ENCODE results near the gene EYA2.
"Not testable (repeated sequence)": the region's sequence is repeated elsewhere in the genome, so short reads cannot be mapped to it uniquely, and the experiment has no call there.

The EYA2 gene

GRCh38 chr20:46930640-46931339 is 36.1 kb downstream of the EYA2 start:
- in situ Hi-C loops (cut with MboI; ENCODE audit: low sequenced_read_pairs), result no loop called here
- H3K36me3 ChIP-seq (replicated peaks), result no peaks in the 10 kb centered on the region
- no peak overlapping the region for H3K4me3 ChIP-seq
- DNase-seq (ENCODE audit: low spot score in 2 of 2), result no peak
- H3K9me3 ChIP-seq, result no peaks in the 10 kb centered on the region
- no peaks in the 10 kb centered on the region for H3K4me1 ChIP-seq
- 0 out of 2 replicates have a peak, but pooled peaks cover 3% of the 10 kb centered on the region for H3K27me3 ChIP-seq (ENCODE audit: low read depth)

- Histone ChIP-seq H3K36me3 (replicated peaks) (no peaks in the 10 kb centered on the region), H3K9me3 (no peaks in the 10 kb centered on the region), H3K4me1 (no peaks in the 10 kb centered on the region), H3K27me3 (ENCODE audit: low read depth) (0 out of 2 replicates have a peak, but pooled peaks cover 3% of the 10 kb centered on the region), H3K4me3 (no peak overlapping the region)
- DNase-seq (ENCODE audit: low spot score in 2 of 2), result no peak
- in situ Hi-C loops (cut with MboI; ENCODE audit: low sequenced_read_pairs), result no loop called here
Observed at GRCh38 chr20:46931699-46932098, 37.1 kb downstream of the EYA2 start.

GRCh38 chr20:46932439-46932838 is 37.8 kb downstream of the EYA2 start:
- H3K4me3 ChIP-seq; H3K4me1 ChIP-seq; DNase-seq (ENCODE audit: low spot score in 2 of 2); H3K9me3 ChIP-seq; in situ Hi-C loops (cut with MboI; ENCODE audit: low sequenced_read_pairs); H3K36me3 ChIP-seq (replicated peaks); H3K27me3 ChIP-seq (ENCODE audit: low read depth): not testable (repeated sequence)

- in situ Hi-C loops (cut with MboI; ENCODE audit: low sequenced_read_pairs), result no loop called here
- Histone ChIP-seq H3K4me3 (no peak overlapping the region), H3K27me3 (ENCODE audit: low read depth) (0 out of 2 replicates have a peak, but pooled peaks cover 3% of the 10 kb centered on the region), H3K9me3 (no peaks in the 10 kb centered on the region), H3K4me1 (no peaks in the 10 kb centered on the region), H3K36me3 (replicated peaks) (no peaks in the 10 kb centered on the region)
- DNase-seq (ENCODE audit: low spot score in 2 of 2), result no peak
Observed at GRCh38 chr20:46933150-46933549, 38.5 kb downstream of the EYA2 start.

GRCh38 chr20:46934746-46935287 is 40.2 kb downstream of the EYA2 start:
- H3K27me3 ChIP-seq (ENCODE audit: low read depth), result 0 out of 2 replicates have a peak, but pooled peaks cover 3% of the 10 kb centered on the region
- H3K4me3 ChIP-seq, result no peak overlapping the region
- no peaks in the 10 kb centered on the region for H3K4me1 ChIP-seq
- DNase-seq (ENCODE audit: low spot score in 2 of 2), result no peak
- no peaks in the 10 kb centered on the region for H3K9me3 ChIP-seq
- no peaks in the 10 kb centered on the region for H3K36me3 ChIP-seq (replicated peaks)
- in situ Hi-C loops (cut with MboI; ENCODE audit: low sequenced_read_pairs), result no loop called here

GRCh38 chr20:46935394-46936017 is 40.9 kb downstream of the EYA2 start:
- no peak for DNase-seq (ENCODE audit: low spot score in 2 of 2)
- no peaks in the 10 kb centered on the region for H3K36me3 ChIP-seq (replicated peaks)
- H3K4me1 ChIP-seq, result no peaks in the 10 kb centered on the region
- H3K27me3 ChIP-seq (ENCODE audit: low read depth), result no peaks in the 10 kb centered on the region
- H3K9me3 ChIP-seq, result no peaks in the 10 kb centered on the region
- no peak overlapping the region for H3K4me3 ChIP-seq
- in situ Hi-C loops (cut with MboI; ENCODE audit: low sequenced_read_pairs), result no loop called here

GRCh38 chr20:46936415-46937156 is 41.9 kb downstream of the EYA2 start:
- no peaks in the 10 kb centered on the region for H3K27me3 ChIP-seq (ENCODE audit: low read depth)
- DNase-seq (ENCODE audit: low spot score in 2 of 2), result no peak
- no peaks in the 10 kb centered on the region for H3K4me1 ChIP-seq
- H3K36me3 ChIP-seq (replicated peaks), result no peaks in the 10 kb centered on the region
- in situ Hi-C loops (cut with MboI; ENCODE audit: low sequenced_read_pairs), result no loop called here
- H3K4me3 ChIP-seq, result no peak overlapping the region
- no peaks in the 10 kb centered on the region for H3K9me3 ChIP-seq

GRCh38 chr20:46937157-46937523 is 42.5 kb downstream of the EYA2 start:
- Histone ChIP-seq H3K36me3 (replicated peaks) (no peaks in the 10 kb centered on the region), H3K4me1 (no peaks in the 10 kb centered on the region), H3K9me3 (no peaks in the 10 kb centered on the region), H3K27me3 (ENCODE audit: low read depth) (no peaks in the 10 kb centered on the region), H3K4me3 (no peak overlapping the region)
- in situ Hi-C loops (cut with MboI; ENCODE audit: low sequenced_read_pairs), result no loop called here
- no peak for DNase-seq (ENCODE audit: low spot score in 2 of 2)

GRCh38 chr20:46937533-46938226 is 43.0 kb downstream of the EYA2 start:
- H3K4me1 ChIP-seq, result no peaks in the 10 kb centered on the region

GRCh38 chr20:46938434-46938833 is 43.8 kb downstream of the EYA2 start:
- no peak overlapping the region for H3K4me3 ChIP-seq
- DNase-seq (ENCODE audit: low spot score in 2 of 2), result no peak
- no peaks in the 10 kb centered on the region for H3K36me3 ChIP-seq (replicated peaks)
- H3K27me3 ChIP-seq (ENCODE audit: low read depth), result no peaks in the 10 kb centered on the region; the same call in 1 of the 2 replicates
- no peaks in the 10 kb centered on the region for H3K9me3 ChIP-seq
- in situ Hi-C loops (cut with MboI; ENCODE audit: low sequenced_read_pairs), result no loop called here
- H3K4me1 ChIP-seq, result no peaks in the 10 kb centered on the region

More at GRCh38 chr20:46937533-46938226, 43.0 kb downstream of the EYA2 start:
- no peaks in the 10 kb centered on the region for H3K9me3 ChIP-seq
- no peak overlapping the region for H3K4me3 ChIP-seq
- in situ Hi-C loops (cut with MboI; ENCODE audit: low sequenced_read_pairs), result no loop called here
- no peak for DNase-seq (ENCODE audit: low spot score in 2 of 2)
- no peaks in the 10 kb centered on the region; the same call in 1 of the 2 replicates for H3K27me3 ChIP-seq (ENCODE audit: low read depth)
- no peaks in the 10 kb centered on the region for H3K36me3 ChIP-seq (replicated peaks)

- H3K36me3 ChIP-seq (replicated peaks), result no peaks in the 10 kb centered on the region
- no peaks in the 10 kb centered on the region for H3K4me1 ChIP-seq
- in situ Hi-C loops (cut with MboI; ENCODE audit: low sequenced_read_pairs), result no loop called here
- no peak overlapping the region for H3K4me3 ChIP-seq
- peak in 1 of 2 experiments; percentile 12 for DNase-seq (ENCODE audit: low spot score in 2 of 2)
- no peaks in the 10 kb centered on the region for H3K9me3 ChIP-seq
- H3K27me3 ChIP-seq (ENCODE audit: low read depth), result no peaks in the 10 kb centered on the region; the same call in 1 of the 2 replicates
Observed at GRCh38 chr20:46939031-46939965, 44.7 kb downstream of the EYA2 start.

GRCh38 chr20:46940616-46941015 is 46.0 kb downstream of the EYA2 start:
- in situ Hi-C loops (cut with MboI; ENCODE audit: low sequenced_read_pairs), result no loop called here
- Histone ChIP-seq H3K36me3 (replicated peaks) (no peaks in the 10 kb centered on the region), H3K4me1 (no peaks in the 10 kb centered on the region), H3K4me3 (no peak overlapping the region), H3K9me3 (no peaks in the 10 kb centered on the region), H3K27me3 (ENCODE audit: low read depth) (no peaks in the 10 kb centered on the region; the same call in 1 of the 2 replicates)
- DNase-seq (ENCODE audit: low spot score in 2 of 2), result no peak
